GM12878 (cell line): Measurements from ENCODE around the gene TRIM28. TPM values are rescaled to one million over a fixed set of nuclear protein-coding genes. Genes with fewer than 3 reads are reported as not detected.

ENCODE experiments used
- ATAC-seq: fragments of 200-7000 bp; cut with Tn5 transposase; 3 replicates; pipeline ENCODE4 v1.9.1; 2020; ENCODE audit warnings: mild to moderate bottlenecking, moderate library complexity
- BruUV-seq: library from RNA; stranded (reverse); fragments of 400-500 nt; replicated peaks from 2 replicates; lab custom pipeline; 2021; lab: Mats Ljungman, UMichigan
- CTCF ChIA-PET: fragments of 300-600 bp; sonication (Branson Sonifier 250); formaldehyde crosslinking; extraction: SDS; loops from one replicate; lab custom pipeline; 2021; ENCODE audit warnings: inconsistent platforms; lab: Yijun Ruan, JAX
- POLR2A ChIA-PET: fragments of 350-600 bp; formaldehyde crosslinking; extraction: SDS; loops from one replicate; lab custom pipeline; 2021; ENCODE audit warnings: inconsistent platforms; lab: Charles Lee
- RAD21 ChIA-PET: fragments of 300-600 bp; sonication (Branson Sonifier 250); formaldehyde crosslinking; loops from one replicate; lab custom pipeline; 2023; ENCODE audit warnings: antibody characterized with exemption; ENCODE audit not compliant: unreplicated experiment; lab: Charles Lee
- SMC1A ChIA-PET: fragments of 300-600 bp; sonication (Branson Sonifier 250); formaldehyde crosslinking; loops from one replicate; lab custom pipeline; 2023; ENCODE audit not compliant: unreplicated experiment, uncharacterized antibody; lab: Charles Lee
- DNase-seq: peaks from one replicate; pipeline ENCODE4 v3.0.0-alpha.2; 2011; ENCODE audit warnings: low read depth, low spot score
- FAIRE-seq: peaks from 3 replicates; lab custom pipeline; 2011; peaks lifted over from hg19 to GRCh38; lab: Jason Lieb, UNC
- H2AFZ ChIP-seq: 2 replicates; pipeline ENCODE4 v1.6.0; 2011; ENCODE audit warnings: low read depth, low read length, control low read depth; ENCODE audit not compliant: control insufficient read depth
- H3K27ac ChIP-seq: 2 replicates; pipeline ENCODE4 v1.5.1; 2011; ENCODE audit warnings: control low read depth; ENCODE audit not compliant: control insufficient read depth, insufficient read depth
- H3K27me3 ChIP-seq, 2 experiments: replicated peaks in 1 of 2; 2 replicates each; pipeline versions ENCODE4 v1.6.0 to v1.6.1; 2011; ENCODE audit warnings: low read length in 1 of 2; ENCODE audit not compliant: control insufficient read depth in 2 of 2, insufficient read depth in 2 of 2
- H3K36me3 ChIP-seq, 2 experiments: 2 replicates each; pipeline ENCODE4 v1.5.1; 2011; ENCODE audit warnings: low read length in 1 of 2; ENCODE audit not compliant: control insufficient read depth in 2 of 2, insufficient read depth in 2 of 2
- H3K4me1 ChIP-seq: 2 replicates; pipeline ENCODE4 v1.6.1; 2011; ENCODE audit warnings: mild to moderate bottlenecking, low read length, moderate library complexity, mixed read lengths; ENCODE audit not compliant: control insufficient read depth, insufficient read depth
- H3K4me2 ChIP-seq: 2 replicates; pipeline ENCODE4 v1.6.0; 2011; ENCODE audit warnings: control low read depth; ENCODE audit not compliant: control insufficient read depth, insufficient read depth
- H3K4me3 ChIP-seq: fragments of 200-600 bp; sonication (generic); 2 replicates; pipeline ENCODE4 v1.5.1; 2016
- H3K79me2 ChIP-seq: 2 replicates; pipeline ENCODE4 v1.6.0; 2011; ENCODE audit warnings: low read length; ENCODE audit not compliant: control insufficient read depth, insufficient read depth
- H3K9ac ChIP-seq: 2 replicates; pipeline ENCODE4 v1.8.0; 2011; ENCODE audit warnings: low read length, control low read depth, mixed read lengths; ENCODE audit not compliant: control insufficient read depth, insufficient read depth
- H3K9me3 ChIP-seq: replicated peaks from 3 replicates; pipeline ENCODE4 v1.5.1; 2011; ENCODE audit warnings: mild to moderate bottlenecking, low read length; ENCODE audit not compliant: control insufficient read depth, insufficient read depth
- H4K20me1 ChIP-seq: 2 replicates; pipeline ENCODE4 v1.6.0; 2011; ENCODE audit not compliant: control insufficient read depth, insufficient read depth
- POLR2A ChIP-seq: IDR thresholded peaks from 2 replicates; pipeline ENCODE4 v1.6.1; 2011; ENCODE audit warnings: low read depth, mild to moderate bottlenecking, low read length
- ZNF384 ChIP-seq: IDR thresholded peaks from 2 replicates; pipeline ENCODE4 v1.6.1; 2012; ENCODE audit warnings: low read depth, mild to moderate bottlenecking, low read length, improper control_type of control experiment, borderline replicate concordance
- WGBS: methylation state at CpG from one replicate; pipeline ENCODE4 v1.1.6; 2016; ENCODE audit warnings: low lambda C conversion rate; ENCODE audit not compliant: insufficient replicate concordance, insufficient coverage; ENCODE audit errors: missing lambda C conversion rate; 5-methylcytosine and 5-hydroxymethylcytosine counted together
- in situ Hi-C: fragments of 300-500 bp; cut with MboI; formaldehyde crosslinking; loops from 9 replicates; pipeline ENCODE4 v1.14.3; 2018; ENCODE audit warnings: mixed read lengths
- intact Hi-C: fragments of 100-400 bp; cut with micrococcal nuclease; formaldehyde crosslinking; loops from one replicate; pipeline ENCODE4 v1.14.2; 2022; ENCODE audit not compliant: unreplicated experiment
- polyA plus RNA-seq, 11 experiments: library from polyadenylated mRNA; depleted of rRNA in 4 of 11; unstranded in 6 of 11; stranded (reverse) in 5 of 11; fragments of >200 nt; fragmentation: Nextera tagmentation in 4 of 11; fragmentation: Illumina TruSeq in 1 of 11; extraction: Ambion mirVana in 4 of 11; extraction: Trizol in 1 of 11; gene quantifications; 1 replicate in 1 of 11; 2 replicates in 10 of 11; pipeline versions ENCODE4 v1.2.1 to v1.2.3, GENCODE V29; 2011 to 2016; ENCODE audit warnings: inconsistent platforms in 2 of 11, missing spikeins in 2 of 11, low read depth in 1 of 11
- total RNA-seq, 4 experiments: library from RNA; depleted of rRNA in 3 of 4; stranded (reverse); fragments of >200 nt in 3 of 4; fragmentation: Illumina TruSeq in 1 of 4; extraction: Trizol in 1 of 4; gene quantifications; 2 replicates each; pipeline versions ENCODE4 v1.2.1 to v1.2.3, GENCODE V29; 2013 to 2021

TRIM28 gene
- total and polyA plus RNA-seq, 10 of the 15 experiments (the other 5 are each of a cell fraction or from before 2014, with no cell fraction given): 5.0 to 650 (median 296) TPM

DNA sequence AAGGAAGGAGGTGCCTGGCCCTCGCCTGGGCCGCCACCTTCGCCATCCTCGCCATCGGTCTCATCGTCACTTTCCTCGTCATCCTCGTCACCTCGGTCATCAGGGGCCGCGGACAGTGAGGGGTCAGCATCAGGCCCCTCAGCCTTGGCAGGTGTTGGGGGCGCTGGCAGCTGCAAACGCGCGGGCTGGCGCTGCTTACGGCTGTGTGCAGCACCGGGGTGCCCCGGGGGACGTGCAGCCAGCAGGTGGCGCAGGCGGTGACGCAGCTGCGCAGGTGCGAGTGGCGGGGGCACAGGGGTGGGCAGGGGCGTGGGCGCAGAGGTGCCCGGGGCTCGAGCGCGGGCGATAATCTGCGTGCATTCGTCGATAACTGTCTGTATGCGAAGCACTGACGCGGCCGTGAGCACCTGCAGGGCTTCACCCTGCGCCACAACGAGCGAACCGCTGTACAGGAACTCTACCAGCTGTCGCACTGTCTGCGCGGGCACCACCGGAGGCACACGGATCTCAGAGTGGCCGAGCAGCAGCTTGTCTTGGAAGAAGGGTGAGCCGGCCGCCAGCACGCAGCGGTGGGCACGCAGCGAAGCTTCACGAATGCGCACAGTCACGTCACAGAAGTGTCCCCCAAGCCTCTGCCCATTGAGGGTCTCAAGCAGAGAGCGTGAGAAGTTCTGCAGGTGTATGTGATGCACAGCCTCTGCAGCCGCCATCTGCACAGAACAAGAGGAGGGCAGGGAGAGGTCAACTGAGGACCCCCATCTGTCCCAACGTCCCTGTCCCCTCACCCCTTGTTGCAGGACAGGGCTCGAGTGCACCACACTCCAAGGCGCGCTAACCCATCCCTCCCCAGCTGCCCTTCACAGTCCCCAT is 26.7 kb upstream of the TRIM28 start:
- whole genome bisulfite sequencing: 94% methylated on average over 48 of the region's 65 CpGs
- CTCF ChIA-PET: no interaction called here
- intact Hi-C loops (loop anchor here (5.0 kb wide), 1 partner anchor 190 kb away; the partner anchor contains the start of gene ZSCAN22), in situ Hi-C loops (no loop called here)
- no peaks in the 10 kb centered on the region for H4K20me1 ChIP-seq
- SMC1A ChIA-PET: interaction anchor here (1.0 kb wide), 1 partner anchor 21 kb away, joined by 3 read pairs; no protein-coding TSS in a partner anchor
- RAD21 ChIA-PET: no interaction called here
- no peak for DNase-seq
- FAIRE-seq: no peak
- H3K27me3 ChIP-seq: no peaks in the 10 kb centered on the region
- POLR2A ChIA-PET: no interaction called here
- no peak overlapping the region for H3K9ac ChIP-seq
- H3K79me2 ChIP-seq: peaks cover 39% of the 10 kb centered on the region
- no peak overlapping the region for H3K27ac ChIP-seq
- no peak overlapping the region for H2AFZ ChIP-seq
- BruUV-seq: no TSS peak
- peaks cover 0 to 8% of the 10 kb centered on the region in 2 experiments; a peak in 3 of 4 replicates for H3K36me3 ChIP-seq
- no peak for ATAC-seq
- H3K9me3 ChIP-seq: no peaks in the 10 kb centered on the region
- H3K4me3 ChIP-seq: no peak overlapping the region
- peaks cover 23% of the 10 kb centered on the region for H3K4me1 ChIP-seq
- TF ChIP-seq ZNF384 (no peak), POLR2A (peak; percentile 20; the same call in 1 of the 2 replicates)
- H3K4me2 ChIP-seq: peak overlapping the region; percentile 32
